OCI-LY7 (cell line): ENCODE measurements around the gene TNFSF15.
"Not testable (repeated sequence)": the region's sequence is repeated elsewhere in the genome, so short reads cannot be mapped to it uniquely, and the experiment has no call there.

Experiments used
- CTCF ChIP-seq: fragments of 200-600 bp; sonication (generic); conservative IDR thresholded peaks from 2 replicates; pipeline ENCODE4 v1.5.1; 2014; ENCODE audit warnings: mild to moderate bottlenecking, antibody characterized with exemption, low read length, moderate library complexity, mixed read lengths
- EZH2phosphoT487 ChIP-seq: fragments of 200-600 bp; sonication (generic); IDR thresholded peaks from 2 replicates; pipeline ENCODE4 v1.6.1; 2018; ENCODE audit warnings: low read depth, borderline replicate concordance, mild to moderate bottlenecking, mixed run types, antibody characterized with exemption, low read length, moderate library complexity, mixed read lengths

- TF ChIP-seq CTCF, result peak; percentile 50
- not testable (repeated sequence) for TF ChIP-seq EZH2phosphoT487
These were observed 64.3 kb downstream of the TNFSF15 start for GRCh38 chr9:114741521-114741920.
